ENCODE measurements around the gene GK. TPM values are rescaled to one million over a fixed set of nuclear protein-coding genes. Genes with fewer than 3 reads are reported as not detected.

Gene GK
- polyA plus RNA-seq, 1 donor (not counting 4 experiments of a cell fraction or from before 2014, with no cell fraction given), result 2.0 TPM

DNA sequence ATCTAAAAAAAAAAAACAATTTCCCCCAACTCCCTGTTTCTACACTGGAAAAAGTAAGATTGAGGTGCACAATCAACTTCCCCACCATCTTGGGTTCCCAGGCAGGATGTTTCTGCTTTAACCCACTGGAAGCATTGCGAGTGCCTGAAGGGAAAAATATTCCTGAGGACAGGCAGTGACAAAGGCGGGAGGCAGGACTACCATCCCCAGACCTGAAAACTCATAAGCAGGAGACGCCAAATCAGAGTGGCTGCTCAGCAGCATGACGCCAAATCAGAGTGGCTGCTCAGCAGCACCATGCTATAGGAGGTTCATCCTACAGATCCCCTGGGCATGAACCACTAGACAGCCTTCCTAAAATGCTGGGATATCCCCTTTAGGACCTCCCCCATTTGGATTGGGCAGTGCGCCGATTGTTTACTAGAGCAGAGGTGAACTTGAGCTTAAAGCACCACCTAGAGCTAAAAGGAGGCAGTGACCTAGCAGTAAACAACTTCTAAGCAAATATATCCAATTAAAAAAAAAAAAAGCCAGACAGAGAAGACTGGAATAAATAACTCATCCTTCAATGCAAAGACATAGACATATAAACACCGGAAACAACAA lies 35.0 kb upstream of the GK start:
- no peak for DNase-seq (ENCODE audit: low read depth, low spot score)
- H3K27ac ChIP-seq (ENCODE audit: control insufficient read depth, insufficient read depth, low read length), result no peak overlapping the region
- no peaks in the 10 kb centered on the region for H3K9me1 ChIP-seq (ENCODE audit: control insufficient read depth, extremely low read depth, insufficient read depth, low read length)
- no peak for TF ChIP-seq EZH2 (IDR thresholded peaks at IDR 0.05; ENCODE audit: low read length)
- TF ChIP-seq, protein P1, sequence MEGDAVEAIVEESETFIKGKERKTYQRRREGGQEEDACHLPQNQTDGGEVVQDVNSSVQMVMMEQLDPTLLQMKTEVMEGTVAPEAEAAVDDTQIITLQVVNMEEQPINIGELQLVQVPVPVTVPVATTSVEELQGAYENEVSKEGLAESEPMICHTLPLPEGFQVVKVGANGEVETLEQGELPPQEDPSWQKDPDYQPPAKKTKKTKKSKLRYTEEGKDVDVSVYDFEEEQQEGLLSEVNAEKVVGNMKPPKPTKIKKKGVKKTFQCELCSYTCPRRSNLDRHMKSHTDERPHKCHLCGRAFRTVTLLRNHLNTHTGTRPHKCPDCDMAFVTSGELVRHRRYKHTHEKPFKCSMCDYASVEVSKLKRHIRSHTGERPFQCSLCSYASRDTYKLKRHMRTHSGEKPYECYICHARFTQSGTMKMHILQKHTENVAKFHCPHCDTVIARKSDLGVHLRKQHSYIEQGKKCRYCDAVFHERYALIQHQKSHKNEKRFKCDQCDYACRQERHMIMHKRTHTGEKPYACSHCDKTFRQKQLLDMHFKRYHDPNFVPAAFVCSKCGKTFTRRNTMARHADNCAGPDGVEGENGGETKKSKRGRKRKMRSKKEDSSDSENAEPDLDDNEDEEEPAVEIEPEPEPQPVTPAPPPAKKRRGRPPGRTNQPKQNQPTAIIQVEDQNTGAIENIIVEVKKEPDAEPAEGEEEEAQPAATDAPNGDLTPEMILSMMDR (optimal IDR thresholded peaks at IDR 0.05 in 1 of 3, IDR thresholded peaks at IDR 0.05 in 1 of 3, conservative IDR thresholded peaks at IDR 0.05 in 1 of 3; ENCODE audit: extremely low read depth in 1 of 3, insufficient read depth in 2 of 3, low read length in 3 of 3), result peak in 1 of 3 experiments; percentile 26
- H3K79me2 ChIP-seq (ENCODE audit: control insufficient read depth, insufficient read depth, low read length), result no peaks in the 10 kb centered on the region
- peaks cover 10% of the 10 kb centered on the region for H3K4me1 ChIP-seq (ENCODE audit: control insufficient read depth, extremely low read depth, insufficient read depth, low read length)
- H3K27me3 ChIP-seq (ENCODE audit: control insufficient read depth, extremely low read depth, insufficient read depth, low read length), result no peaks in the 10 kb centered on the region
- no peak overlapping the region for H3K4me3 ChIP-seq (ENCODE audit: control insufficient read depth in 2 of 3, extremely low read depth in 1 of 3, insufficient read depth in 2 of 3, low read depth in 1 of 3, low read length in 3 of 3)
- H3K4me2 ChIP-seq (ENCODE audit: control insufficient read depth, extremely low read depth, insufficient read depth, low read depth, low read length), result no peak overlapping the region
- no peaks in the 10 kb centered on the region for H3K36me3 ChIP-seq (ENCODE audit: control insufficient read depth in 2 of 2, extremely low read depth in 1 of 2, insufficient read depth in 2 of 2, low read length in 2 of 2)
- peaks cover 6% of the 10 kb centered on the region for H3K9me3 ChIP-seq (ENCODE audit: control insufficient read depth, low read depth, low read length)
- H2AFZ ChIP-seq (ENCODE audit: control insufficient read depth, low read length), result no peak overlapping the region
- FAIRE-seq, result no peak
- dilution Hi-C loops (cut with MboI; ENCODE audit: extremely low pct_ligation_motif_present, low sequenced_read_pairs), result no loop called here
- H3K9ac ChIP-seq (ENCODE audit: control insufficient read depth, extremely low read depth, insufficient read depth, low read length), result no peak overlapping the region
- no peaks in the 10 kb centered on the region for H4K20me1 ChIP-seq (ENCODE audit: control insufficient read depth, extremely low read depth, insufficient read depth, low read length)

DNA sequence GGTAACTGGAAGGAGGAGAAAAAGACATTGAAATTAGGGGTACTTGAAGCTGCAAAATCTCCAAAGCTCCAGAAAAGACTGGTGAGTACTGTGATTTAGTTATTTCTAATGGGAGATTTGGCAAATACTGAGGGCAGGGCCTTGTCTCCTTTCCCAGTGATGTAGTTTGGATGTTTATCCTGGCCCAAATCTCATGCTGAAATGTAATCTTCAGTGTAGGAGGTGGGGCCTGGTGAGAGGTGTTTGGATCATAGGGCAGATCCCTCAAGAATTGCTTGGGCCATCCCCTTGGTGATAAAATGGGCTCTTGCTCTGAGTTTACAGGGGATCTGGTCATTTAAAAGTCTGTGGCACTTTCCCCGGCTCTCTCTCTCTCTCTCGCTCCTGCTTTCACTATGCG lies 33.1 kb upstream of the GK start:
- Histone ChIP-seq H3K4me2 (ENCODE audit: control insufficient read depth, extremely low read depth, insufficient read depth, low read depth, low read length) (no peak overlapping the region), H3K9me3 (ENCODE audit: control insufficient read depth, low read depth, low read length) (peaks cover 6% of the 10 kb centered on the region), H3K9ac (ENCODE audit: control insufficient read depth, extremely low read depth, insufficient read depth, low read length) (no peak overlapping the region), H3K4me3 (ENCODE audit: control insufficient read depth in 2 of 3, extremely low read depth in 1 of 3, insufficient read depth in 2 of 3, low read depth in 1 of 3, low read length in 3 of 3) (no peak overlapping the region), H3K36me3 (ENCODE audit: control insufficient read depth in 2 of 2, extremely low read depth in 1 of 2, insufficient read depth in 2 of 2, low read length in 2 of 2) (no peaks in the 10 kb centered on the region), H4K20me1 (ENCODE audit: control insufficient read depth, extremely low read depth, insufficient read depth, low read length) (no peaks in the 10 kb centered on the region), H3K27ac (ENCODE audit: control insufficient read depth, insufficient read depth, low read length) (no peak overlapping the region), H3K79me2 (ENCODE audit: control insufficient read depth, insufficient read depth, low read length) (no peaks in the 10 kb centered on the region), H3K4me1 (ENCODE audit: control insufficient read depth, extremely low read depth, insufficient read depth, low read length) (peaks cover 5% of the 10 kb centered on the region), H3K27me3 (ENCODE audit: control insufficient read depth, extremely low read depth, insufficient read depth, low read length) (no peaks in the 10 kb centered on the region), H3K9me1 (ENCODE audit: control insufficient read depth, extremely low read depth, insufficient read depth, low read length) (no peaks in the 10 kb centered on the region), H2AFZ (ENCODE audit: control insufficient read depth, low read length) (no peak overlapping the region)
- dilution Hi-C loops (cut with MboI; ENCODE audit: extremely low pct_ligation_motif_present, low sequenced_read_pairs), result no loop called here
- no peak for TF ChIP-seq EZH2 (IDR thresholded peaks at IDR 0.05; ENCODE audit: low read length)
- TF ChIP-seq, protein P1 (optimal IDR thresholded peaks at IDR 0.05 in 1 of 3, IDR thresholded peaks at IDR 0.05 in 1 of 3, conservative IDR thresholded peaks at IDR 0.05 in 1 of 3; ENCODE audit: extremely low read depth in 1 of 3, insufficient read depth in 2 of 3, low read length in 3 of 3), result no peak
- FAIRE-seq (no peak), DNase-seq (ENCODE audit: low read depth, low spot score) (no peak)

Measured in keratinocyte (primary cell).